Upper lobe of left lung (tissue), 4 donors: ENCODE measurements around the gene TUBB2A.
"Not testable (repeated sequence)": the region's sequence is repeated elsewhere in the genome, so short reads cannot be mapped to it uniquely, and the experiment has no call there.

Experiments used
- CTCF ChIP-seq, 6 experiments: fragments of 450-650 bp in 4 of 6; fragments of 200-600 bp in 2 of 6; sonication (generic) in 2 of 6; IDR thresholded peaks; one replicate each; pipeline ENCODE4 v1.5.1; 2016 to 2019; ENCODE audit warnings: antibody characterized with exemption in 6 of 6
- POLR2AphosphoS5 ChIP-seq, 2 donors: sonication (generic); formaldehyde crosslinking; IDR thresholded peaks; one replicate each; pipeline ENCODE4 v1.5.1; 2017; ENCODE audit warnings: antibody characterized with exemption in 2 of 2

DNA sequence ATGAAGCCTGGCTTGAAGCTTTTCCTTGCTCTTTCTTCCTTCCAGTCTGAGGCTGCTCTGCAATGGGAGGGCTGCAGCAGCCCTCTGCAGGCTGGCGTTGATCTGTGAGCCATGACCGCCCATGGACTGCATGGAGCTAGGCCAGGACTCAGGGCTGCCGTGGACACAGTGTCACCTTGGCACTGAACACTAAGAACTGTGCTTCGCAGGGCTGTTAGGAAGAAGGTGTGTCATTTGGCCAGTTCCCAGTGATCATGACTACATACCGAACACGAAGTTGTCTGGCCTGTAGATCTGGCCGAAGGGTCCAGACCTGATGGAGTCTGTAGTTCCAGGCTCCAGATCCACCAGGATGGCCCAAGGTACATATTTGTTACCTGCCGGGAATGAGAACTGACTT lies 21.3 kb upstream of the TUBB2A start:
- TF ChIP-seq CTCF, POLR2AphosphoS5 (IDR thresholded peaks at IDR 0.05): not testable (repeated sequence)
